OCI-LY3 (cell line): ENCODE results near the gene BDH2.

Experiments
- EZH2phosphoT487 ChIP-seq: fragments of 200-600 bp; shearing (Covaris generic); IDR thresholded peaks from 2 replicates; pipeline ENCODE4 v1.6.1; 2018; ENCODE audit warnings: antibody characterized with exemption, mixed run types, low read depth
- TF ChIP-seq, protein P1 (sequence below): fragments of 200-600, 300-600 bp; sonication (generic); IDR thresholded peaks from 2 replicates; pipeline ENCODE4 v1.5.1; 2014; ENCODE audit warnings: antibody characterized with exemption, low read length, low read depth

DNA sequence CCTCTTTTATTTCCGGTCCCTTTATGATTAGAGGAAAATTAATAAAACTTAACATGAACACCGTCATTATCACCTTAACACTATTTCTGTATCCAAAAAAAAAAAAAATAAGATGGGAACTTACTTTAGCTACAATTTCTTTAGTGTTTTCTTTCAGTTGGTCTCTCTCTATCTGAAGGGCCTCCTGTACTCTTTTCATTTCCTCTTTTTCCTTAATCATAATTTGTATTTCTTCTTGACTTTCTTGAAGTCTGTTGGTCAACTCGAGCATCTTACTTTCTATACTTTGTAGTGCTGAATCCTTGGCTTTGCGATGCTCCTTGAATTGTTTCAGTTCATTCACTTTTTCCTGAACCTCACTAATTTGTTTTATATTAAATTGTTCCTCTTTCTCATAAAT lies 45.3 kb upstream of the BDH2 start:
- TF ChIP-seq, protein P1, sequence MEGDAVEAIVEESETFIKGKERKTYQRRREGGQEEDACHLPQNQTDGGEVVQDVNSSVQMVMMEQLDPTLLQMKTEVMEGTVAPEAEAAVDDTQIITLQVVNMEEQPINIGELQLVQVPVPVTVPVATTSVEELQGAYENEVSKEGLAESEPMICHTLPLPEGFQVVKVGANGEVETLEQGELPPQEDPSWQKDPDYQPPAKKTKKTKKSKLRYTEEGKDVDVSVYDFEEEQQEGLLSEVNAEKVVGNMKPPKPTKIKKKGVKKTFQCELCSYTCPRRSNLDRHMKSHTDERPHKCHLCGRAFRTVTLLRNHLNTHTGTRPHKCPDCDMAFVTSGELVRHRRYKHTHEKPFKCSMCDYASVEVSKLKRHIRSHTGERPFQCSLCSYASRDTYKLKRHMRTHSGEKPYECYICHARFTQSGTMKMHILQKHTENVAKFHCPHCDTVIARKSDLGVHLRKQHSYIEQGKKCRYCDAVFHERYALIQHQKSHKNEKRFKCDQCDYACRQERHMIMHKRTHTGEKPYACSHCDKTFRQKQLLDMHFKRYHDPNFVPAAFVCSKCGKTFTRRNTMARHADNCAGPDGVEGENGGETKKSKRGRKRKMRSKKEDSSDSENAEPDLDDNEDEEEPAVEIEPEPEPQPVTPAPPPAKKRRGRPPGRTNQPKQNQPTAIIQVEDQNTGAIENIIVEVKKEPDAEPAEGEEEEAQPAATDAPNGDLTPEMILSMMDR: no peak
- no peak for TF ChIP-seq EZH2phosphoT487
